ENCODE measurements around the gene HSD3B2. TPM values are rescaled to one million over a fixed set of nuclear protein-coding genes. Genes with fewer than 3 reads are reported as not detected.

The HSD3B2 gene
- total RNA-seq = not detected

DNA sequence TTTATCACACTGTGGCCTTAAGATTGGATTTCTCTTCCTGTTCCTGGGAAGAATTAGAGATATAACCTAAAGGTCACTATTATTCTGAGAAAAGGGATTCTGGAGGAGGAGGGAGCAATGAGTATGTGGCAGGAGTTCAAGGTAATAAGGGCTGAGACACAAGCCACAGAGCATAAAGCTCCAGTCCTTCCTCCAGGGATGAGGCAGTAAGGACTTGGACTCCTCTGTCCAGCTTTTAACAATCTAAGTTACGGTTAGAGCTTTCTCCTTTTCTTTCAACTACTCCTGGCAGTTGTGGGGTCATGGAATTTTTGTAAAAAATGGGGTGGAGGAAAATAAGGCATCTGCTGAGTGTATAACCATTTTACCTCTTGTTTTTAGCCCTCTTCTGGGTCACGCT, at the start of gene HSD3B2:
HSD3B2 (plus strand) TSS at position 201 of the 400 bp plus-strand sequence. CDS start 270 bp downstream, outside the sequence.
- H3K4me3 ChIP-seq (ENCODE audit: low read depth, poor library complexity, severe bottlenecking) = no peak within 1 kb of the TSS
- TF ChIP-seq, protein P1, sequence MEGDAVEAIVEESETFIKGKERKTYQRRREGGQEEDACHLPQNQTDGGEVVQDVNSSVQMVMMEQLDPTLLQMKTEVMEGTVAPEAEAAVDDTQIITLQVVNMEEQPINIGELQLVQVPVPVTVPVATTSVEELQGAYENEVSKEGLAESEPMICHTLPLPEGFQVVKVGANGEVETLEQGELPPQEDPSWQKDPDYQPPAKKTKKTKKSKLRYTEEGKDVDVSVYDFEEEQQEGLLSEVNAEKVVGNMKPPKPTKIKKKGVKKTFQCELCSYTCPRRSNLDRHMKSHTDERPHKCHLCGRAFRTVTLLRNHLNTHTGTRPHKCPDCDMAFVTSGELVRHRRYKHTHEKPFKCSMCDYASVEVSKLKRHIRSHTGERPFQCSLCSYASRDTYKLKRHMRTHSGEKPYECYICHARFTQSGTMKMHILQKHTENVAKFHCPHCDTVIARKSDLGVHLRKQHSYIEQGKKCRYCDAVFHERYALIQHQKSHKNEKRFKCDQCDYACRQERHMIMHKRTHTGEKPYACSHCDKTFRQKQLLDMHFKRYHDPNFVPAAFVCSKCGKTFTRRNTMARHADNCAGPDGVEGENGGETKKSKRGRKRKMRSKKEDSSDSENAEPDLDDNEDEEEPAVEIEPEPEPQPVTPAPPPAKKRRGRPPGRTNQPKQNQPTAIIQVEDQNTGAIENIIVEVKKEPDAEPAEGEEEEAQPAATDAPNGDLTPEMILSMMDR (IDR thresholded peaks at IDR 0.05) = no peak
- TF ChIP-seq POLR2A (IDR thresholded peaks at IDR 0.05) = no peak
- intact Hi-C loops (cut with DNase I; ENCODE audit: low total_unique reads) = no loop called here
- WGBS, 2 donors = 81 to 93% methylated on average over 2 of the region's 2 CpGs
- no peak for DNase-seq (ENCODE audit: low spot score in 2 of 2)

DNA sequence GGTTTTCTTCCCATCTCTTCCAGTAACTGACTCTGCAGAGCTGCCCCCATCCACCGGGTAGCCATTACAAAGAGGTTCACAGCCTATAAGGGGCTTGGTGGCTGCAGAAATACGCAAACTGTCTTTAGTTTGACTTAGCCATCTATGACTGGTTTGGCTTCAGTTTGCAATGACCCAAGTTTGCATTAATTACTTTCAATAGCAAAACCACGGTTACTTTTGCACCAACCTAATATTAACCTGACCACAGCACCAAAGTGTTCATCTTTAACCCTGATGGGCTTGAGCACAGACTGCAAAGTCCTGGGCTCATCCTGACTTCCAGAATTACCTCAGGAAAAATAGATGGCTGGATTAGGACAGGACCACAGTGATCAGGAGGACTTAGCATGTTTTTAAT, 48.5 kb upstream of the HSD3B2 start:
- H3K4me3 ChIP-seq (ENCODE audit: low read depth, poor library complexity, severe bottlenecking) = no peak overlapping the region
- 97% methylated on average over 3 of the region's 3 CpGs for WGBS, 2 donors
- intact Hi-C loops (cut with DNase I; ENCODE audit: low total_unique reads) = no loop called here
- TF ChIP-seq, protein P1 (IDR thresholded peaks at IDR 0.05) = no peak
- TF ChIP-seq POLR2A (IDR thresholded peaks at IDR 0.05) = no peak
- DNase-seq (ENCODE audit: low spot score in 2 of 2) = no peak

DNA sequence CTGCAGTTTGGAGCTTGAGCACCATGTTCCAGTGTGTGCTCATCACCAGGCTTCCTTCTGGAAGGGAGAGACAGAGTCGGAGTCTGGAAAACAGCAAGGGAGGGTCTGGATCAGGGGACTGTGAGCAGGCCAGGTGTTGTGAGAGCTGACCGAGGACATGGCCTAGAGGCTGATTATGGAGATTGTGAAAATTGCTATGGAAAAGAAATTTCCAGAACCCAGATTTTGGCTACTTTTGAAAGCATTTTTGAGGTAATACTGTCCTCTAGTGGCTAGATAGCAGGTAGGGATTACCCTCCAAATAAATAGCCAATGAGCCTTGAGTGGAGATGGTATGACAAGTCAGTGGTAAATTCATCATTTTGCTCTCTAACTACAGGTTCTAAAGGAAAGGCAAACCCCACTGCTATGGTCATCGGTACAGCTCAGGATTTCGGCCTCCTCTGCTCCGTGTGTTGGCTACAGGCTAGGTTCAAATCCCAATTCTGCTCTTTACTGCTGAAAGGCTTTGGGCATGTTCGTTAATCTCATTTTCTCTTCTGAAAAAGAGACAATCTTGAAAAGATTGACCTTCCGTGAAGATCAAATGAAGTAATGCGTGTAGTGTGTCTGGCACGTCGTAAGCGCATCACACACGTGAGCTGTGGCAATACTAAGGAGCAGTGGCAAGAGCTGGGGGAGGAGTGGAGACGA, 47.4 kb upstream of the HSD3B2 start:
- 65 to 72% methylated on average over 13 of the region's 13 CpGs for WGBS, 2 donors
- no peak overlapping the region for H3K4me3 ChIP-seq (ENCODE audit: low read depth, poor library complexity, severe bottlenecking)
- no peak for DNase-seq (ENCODE audit: low spot score in 2 of 2)
- intact Hi-C loops (cut with DNase I; ENCODE audit: low total_unique reads) = no loop called here
- no peak for TF ChIP-seq POLR2A (IDR thresholded peaks at IDR 0.05)
- TF ChIP-seq, protein P1 (IDR thresholded peaks at IDR 0.05) = peak in 1 of 3 donors; percentile 87

DNA sequence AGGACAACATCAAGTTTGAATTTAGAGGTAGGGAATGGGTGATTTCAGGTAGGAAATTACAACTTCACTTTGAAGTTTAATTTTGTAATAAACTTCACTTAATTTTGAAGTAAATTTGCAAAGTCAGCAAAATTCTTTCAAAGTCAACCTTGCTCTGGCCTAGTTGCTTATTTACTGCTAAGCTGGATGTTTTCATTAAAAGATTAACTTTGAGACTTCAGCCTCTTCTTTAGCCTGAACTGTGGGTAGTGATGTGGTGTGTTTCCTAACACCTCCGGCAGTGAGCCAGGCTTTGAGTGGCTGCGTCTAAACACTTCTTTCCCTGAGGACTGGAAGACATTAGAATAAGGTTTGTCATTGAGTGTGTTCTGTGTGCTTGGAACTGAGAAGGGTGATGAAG, 46.4 kb upstream of the HSD3B2 start, which contains the start of gene HAO2:
HAO2 (plus strand) TSS at position 232 of the 400 bp plus-strand sequence. CDS start 12,301 bp downstream, outside the sequence.
- no peak for DNase-seq (ENCODE audit: low spot score in 2 of 2)
- H3K4me3 ChIP-seq (ENCODE audit: low read depth, poor library complexity, severe bottlenecking) = no peak within 1 kb of the TSS
- TF ChIP-seq, protein P1 (IDR thresholded peaks at IDR 0.05) = no peak
- TF ChIP-seq POLR2A (IDR thresholded peaks at IDR 0.05) = no peak
- intact Hi-C loops (cut with DNase I; ENCODE audit: low total_unique reads) = no loop called here
- 77 to 84% methylated on average over 2 of the region's 2 CpGs for WGBS, 2 donors

DNA sequence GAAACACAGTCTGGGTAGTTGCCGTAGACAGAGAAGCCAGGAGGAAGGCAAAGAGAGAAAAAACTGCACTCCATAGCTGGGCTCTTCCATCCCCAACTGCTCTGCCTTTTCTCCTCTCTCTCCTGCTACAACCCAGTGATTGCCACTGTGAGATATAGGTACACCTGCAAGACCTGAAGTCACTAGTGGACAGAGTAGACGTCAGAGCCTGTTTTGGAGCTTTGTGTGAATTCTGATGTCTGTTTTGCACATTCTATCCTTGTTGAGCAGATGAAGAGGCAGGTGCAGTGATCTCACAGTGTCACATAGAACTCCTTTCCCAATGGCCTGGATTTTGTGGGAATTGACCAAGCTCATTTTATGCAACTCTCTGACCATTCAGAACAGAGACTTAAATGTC, 44.2 kb upstream of the HSD3B2 start:
- intact Hi-C loops (cut with DNase I; ENCODE audit: low total_unique reads) = no loop called here
- no peak overlapping the region for H3K4me3 ChIP-seq (ENCODE audit: low read depth, poor library complexity, severe bottlenecking)
- no peak for DNase-seq (ENCODE audit: low spot score in 2 of 2)
- 94 to 98% methylated on average over 2 of the region's 2 CpGs for WGBS, 2 donors
- TF ChIP-seq, protein P1 (IDR thresholded peaks at IDR 0.05) = no peak
- TF ChIP-seq POLR2A (IDR thresholded peaks at IDR 0.05) = no peak

DNA sequence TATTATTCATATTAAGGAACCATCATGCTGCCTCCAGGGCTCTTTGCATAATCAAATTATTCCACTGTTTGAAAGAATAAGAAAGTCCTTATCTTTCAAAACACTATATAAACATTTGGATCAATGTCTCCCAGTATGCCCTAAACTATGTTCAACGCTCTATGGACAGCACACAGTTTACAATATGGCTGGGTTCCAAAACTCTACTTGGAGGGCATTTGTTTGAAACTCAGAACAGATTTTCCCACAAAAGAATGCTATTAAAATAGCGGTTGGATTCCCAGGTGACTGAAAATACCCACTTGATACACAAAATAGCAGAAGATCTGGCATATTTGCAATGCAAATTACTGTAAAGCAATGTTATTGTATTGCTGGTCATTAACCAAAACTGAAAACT, 43.1 kb upstream of the HSD3B2 start:
- no peak overlapping the region for H3K4me3 ChIP-seq (ENCODE audit: low read depth, poor library complexity, severe bottlenecking)
- DNase-seq (ENCODE audit: low spot score in 2 of 2) = no peak
- intact Hi-C loops (cut with DNase I; ENCODE audit: low total_unique reads) = no loop called here
- WGBS, 2 donors = 56 to 65% methylated on average over 2 of the region's 2 CpGs
- TF ChIP-seq, protein P1 (IDR thresholded peaks at IDR 0.05) = no peak
- no peak for TF ChIP-seq POLR2A (IDR thresholded peaks at IDR 0.05)
